Mesodermal cell (in vitro differentiated cells): Measurements from ENCODE around the gene PRCP. TPM values are rescaled to one million over a fixed set of nuclear protein-coding genes. Genes with fewer than 3 reads are reported as not detected.
"Not testable (repeated sequence)": the region's sequence is repeated elsewhere in the genome, so short reads cannot be mapped to it uniquely, and the experiment has no call there.

Experiments used
- H3K27ac ChIP-seq: 2 replicates; pipeline ENCODE4 v1.7.0; 2013; ENCODE audit warnings: mild to moderate bottlenecking, low read depth, low read length, moderate library complexity; ENCODE audit not compliant: severe bottlenecking
- H3K36me3 ChIP-seq: 2 replicates; pipeline ENCODE4 v1.7.1; 2013; ENCODE audit warnings: mild to moderate bottlenecking, low read length, moderate library complexity; ENCODE audit not compliant: control insufficient read depth, insufficient read depth
- H3K4me1 ChIP-seq: one replicate; pipeline ENCODE4 v1.7.1; 2013; ENCODE audit warnings: mild to moderate bottlenecking, low read length; ENCODE audit not compliant: insufficient read depth, control insufficient read depth, poor library complexity, severe bottlenecking
- H3K4me3 ChIP-seq: 2 replicates; pipeline ENCODE4 v1.7.0; 2013; ENCODE audit warnings: low read length, control low read depth, mild to moderate bottlenecking; ENCODE audit not compliant: insufficient read depth, poor library complexity, severe bottlenecking; ENCODE audit errors: extremely low read depth
- H3K9me3 ChIP-seq: 2 replicates; pipeline ENCODE4 v1.7.1; 2013; ENCODE audit warnings: mild to moderate bottlenecking, low read length, moderate library complexity; ENCODE audit not compliant: control insufficient read depth
- WGBS, 2 experiments: methylation state at CpG; one replicate each; pipeline ENCODE4 v1.1.5; 2013; ENCODE audit warnings: missing lambda C conversion rate in 2 of 2; ENCODE audit not compliant: insufficient coverage in 2 of 2; 5-methylcytosine and 5-hydroxymethylcytosine counted together
- polyA plus RNA-seq, 2 experiments: library from polyadenylated mRNA; stranded (reverse); fragments of 50-300 nt; gene quantifications; one replicate each; pipeline ENCODE4 v1.2.3, GENCODE V29; 2013

Gene PRCP
- polyA plus RNA-seq (2013, experiment 1 of 2) = 151 TPM
- 141 TPM for polyA plus RNA-seq (2013, experiment 2 of 2)

DNA sequence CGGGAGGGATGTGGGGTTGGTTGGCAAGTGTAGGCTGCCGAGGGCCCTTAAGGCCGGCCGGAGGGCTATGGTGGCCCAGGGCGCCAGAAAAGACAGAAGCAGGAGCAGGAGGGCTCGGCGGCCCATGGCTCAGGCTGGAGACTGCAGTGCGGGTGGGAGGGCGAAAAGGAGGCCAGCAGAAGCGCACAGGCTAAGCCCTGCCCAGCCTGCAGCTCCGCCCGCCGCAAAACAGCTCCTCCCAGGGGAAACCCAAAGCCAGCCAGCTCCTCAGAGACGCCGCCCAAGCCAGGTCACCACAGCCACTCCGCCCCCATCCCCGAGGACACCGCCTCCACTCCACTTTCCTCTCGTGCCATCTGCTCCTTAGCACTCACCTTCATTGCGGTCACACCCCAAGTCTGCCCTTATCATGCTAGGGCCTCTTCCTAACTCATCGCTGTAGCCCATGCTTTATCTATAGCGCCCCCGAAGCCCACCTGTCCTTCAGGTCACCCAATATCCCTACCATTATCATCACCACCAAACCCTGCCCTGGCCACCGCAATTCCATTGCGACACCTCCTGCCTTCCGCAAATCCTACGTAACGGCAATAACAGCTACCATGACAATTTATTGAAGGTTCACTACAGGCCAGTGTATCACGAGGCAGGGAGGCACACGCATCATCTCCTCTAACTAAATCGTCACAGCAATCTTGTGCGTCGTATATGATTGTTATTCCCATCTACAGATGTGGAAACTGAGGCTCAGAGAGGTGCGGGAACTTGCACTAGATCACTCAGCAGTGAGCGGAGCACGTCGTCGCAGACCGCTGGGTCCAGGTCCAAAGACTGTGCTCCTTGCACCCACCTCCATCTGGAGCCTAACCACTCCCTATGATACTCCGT is at the start of gene PRCP:
Gene PRCP, minus strand, starts transcription at position 154 of the 888 bp plus-strand sequence. Its CDS starts 28 bp downstream, at position 126.
- Histone ChIP-seq H3K4me1 (no peaks in the 10 kb centered on the region), H3K27ac (peak within 1 kb of the TSS; percentile 60), H3K4me3 (peak within 1 kb of the TSS; percentile 71), H3K36me3 (no peaks in the 10 kb centered on the region), H3K9me3 (no peaks in the 10 kb centered on the region)
- 0 to 1% methylated on average over 33 to 38 of the region's 40 CpGs for WGBS, 2 experiments

DNA sequence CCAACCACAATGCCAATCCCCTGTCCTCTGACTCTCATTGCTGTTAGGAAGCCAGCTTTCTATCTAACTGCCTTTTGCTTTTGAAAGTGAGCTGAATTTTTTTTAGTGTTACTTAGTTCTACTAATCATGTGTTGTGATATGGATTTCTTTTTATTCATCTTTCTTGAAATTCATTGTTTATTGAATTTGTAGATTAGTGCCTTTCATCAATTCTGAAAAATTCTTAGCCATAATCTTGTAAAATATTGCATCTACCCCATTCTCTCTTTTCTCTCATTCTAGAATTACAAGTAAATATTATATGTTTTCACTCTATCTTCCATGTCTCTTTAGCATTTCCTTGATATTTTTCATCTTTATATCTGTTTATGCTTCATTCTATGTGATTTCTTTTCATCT is 49.1 kb upstream of the PRCP start:
- H3K36me3 ChIP-seq = no peaks in the 10 kb centered on the region
- no peaks in the 10 kb centered on the region for H3K9me3 ChIP-seq
- H3K27ac ChIP-seq = no peak overlapping the region
- no peak overlapping the region for H3K4me3 ChIP-seq
- H3K4me1 ChIP-seq = no peaks in the 10 kb centered on the region

DNA sequence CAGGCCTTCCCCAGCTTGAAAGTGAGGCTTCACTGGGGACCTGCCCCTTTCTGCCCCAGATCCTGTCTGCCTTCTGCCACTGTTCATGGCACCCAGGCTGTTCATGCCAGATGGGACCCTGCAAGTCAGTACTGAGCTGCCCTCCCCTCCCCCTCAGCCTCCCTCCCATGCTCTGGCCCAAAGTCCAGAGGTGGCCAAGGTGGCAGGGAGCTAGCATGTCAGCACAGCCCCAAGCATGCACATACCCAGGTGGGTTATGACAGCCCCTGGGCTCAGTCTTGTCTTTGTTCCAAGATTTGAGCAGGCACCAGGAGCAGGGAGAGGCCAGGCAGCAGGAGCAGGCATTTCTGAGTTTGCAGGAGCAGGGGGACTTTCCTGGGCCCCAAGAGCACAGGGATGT is 45.5 kb upstream of the PRCP start:
- H3K36me3 ChIP-seq = no peaks in the 10 kb centered on the region
- no peak overlapping the region for H3K27ac ChIP-seq
- no peaks in the 10 kb centered on the region for H3K4me1 ChIP-seq
- no peaks in the 10 kb centered on the region for H3K9me3 ChIP-seq
- no peak overlapping the region for H3K4me3 ChIP-seq

DNA sequence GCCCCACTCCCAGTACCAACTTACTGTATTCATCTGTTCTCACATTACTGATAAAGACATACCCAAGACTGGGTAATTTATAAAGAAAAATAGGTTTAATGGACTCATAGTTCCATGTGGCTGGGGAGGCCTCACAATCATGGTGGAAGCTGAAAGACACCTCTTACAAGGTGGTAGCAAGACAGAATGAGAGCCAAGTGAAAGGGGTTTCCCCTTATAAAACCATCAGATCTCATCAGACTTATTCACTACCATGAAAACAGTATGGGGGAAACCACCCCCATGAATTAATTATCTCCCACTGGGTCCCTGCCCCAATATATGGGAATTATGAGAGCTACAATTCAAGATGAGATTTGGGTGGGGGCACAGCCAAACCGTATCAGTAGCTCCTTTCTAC is 44.8 kb upstream of the PRCP start:
- H3K4me3 ChIP-seq, H3K4me1 ChIP-seq, H3K9me3 ChIP-seq, H3K27ac ChIP-seq, H3K36me3 ChIP-seq: not testable (repeated sequence)
- 75 to 100% methylated on average over 1 of the region's 1 CpG for WGBS, 2 experiments

DNA sequence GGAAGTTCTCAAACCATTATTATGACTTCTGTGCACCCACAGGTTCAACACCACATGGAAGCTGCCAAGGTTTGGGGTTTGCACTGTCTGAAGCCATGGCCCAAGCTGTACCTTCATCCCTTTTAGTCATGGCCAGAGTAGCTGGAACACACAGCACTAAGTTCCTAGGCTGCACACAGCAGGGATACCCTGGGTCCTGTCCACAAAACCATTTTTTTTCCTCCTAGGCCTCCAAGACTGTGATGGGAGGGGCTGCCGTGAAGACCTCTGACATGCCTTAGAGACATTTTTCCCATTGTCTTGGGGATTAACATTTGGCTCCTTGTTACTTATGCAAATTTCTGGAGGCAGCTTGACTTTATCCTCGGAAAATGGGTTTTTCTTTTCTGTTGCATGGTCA is 44.0 kb upstream of the PRCP start:
- Histone ChIP-seq H3K4me3 (no peak overlapping the region), H3K4me1 (no peaks in the 10 kb centered on the region), H3K36me3 (no peaks in the 10 kb centered on the region), H3K9me3 (no peaks in the 10 kb centered on the region), H3K27ac (no peak overlapping the region)
- WGBS, 2 experiments = 90% methylated on average over 2 of the region's 2 CpGs; no CpG with 5 or more reads in 1 of the 2 experiments

DNA sequence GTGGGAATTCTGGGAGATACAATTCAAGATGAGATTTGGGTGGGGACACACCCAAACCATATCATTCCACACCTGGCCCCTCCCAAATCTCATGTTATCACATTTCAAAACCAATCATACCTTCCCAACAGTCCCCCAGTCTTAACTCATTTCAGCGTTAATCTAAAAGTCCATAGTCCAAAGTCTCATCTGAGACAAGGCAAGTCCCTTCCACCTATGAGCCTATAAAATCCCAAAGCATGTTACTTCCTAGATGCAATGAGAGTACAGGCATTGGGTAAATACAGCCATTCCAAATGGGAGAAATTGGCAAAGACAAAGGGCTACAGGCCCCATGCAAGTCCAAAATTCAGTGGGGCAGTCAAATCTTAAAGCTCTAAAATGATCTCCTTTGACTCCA is 43.2 kb upstream of the PRCP start:
- H3K4me1 ChIP-seq, H3K4me3 ChIP-seq, H3K36me3 ChIP-seq, H3K27ac ChIP-seq, H3K9me3 ChIP-seq: not testable (repeated sequence)
- 100% methylated on average over 1 of the region's 1 CpG for WGBS, 2 experiments

DNA sequence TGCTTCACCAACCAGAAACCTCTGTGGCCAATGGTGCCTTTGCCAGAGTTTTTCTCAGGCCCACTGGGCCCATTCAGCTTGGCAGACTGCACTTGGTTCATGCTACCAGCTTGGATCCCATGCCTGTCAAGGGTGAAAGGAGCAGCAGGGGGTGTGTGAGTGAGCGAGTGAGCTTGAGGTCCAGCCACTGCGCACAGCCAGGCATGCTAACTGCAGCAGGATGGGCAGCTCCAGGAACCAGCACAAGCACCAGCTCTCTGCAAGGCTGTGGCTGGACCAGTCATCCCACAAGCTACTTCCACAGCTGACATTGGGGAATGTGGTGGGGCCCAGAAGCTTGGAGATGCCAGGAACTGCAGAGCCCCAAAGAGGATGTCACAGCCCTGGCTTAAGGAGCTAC is 42.1 kb upstream of the PRCP start:
- WGBS, 2 experiments = 80 to 94% methylated on average over 1 to 2 of the region's 2 CpGs
- Histone ChIP-seq H3K36me3 (no peaks in the 10 kb centered on the region), H3K4me1 (no peaks in the 10 kb centered on the region), H3K9me3 (no peaks in the 10 kb centered on the region), H3K4me3 (no peak overlapping the region), H3K27ac (no peak overlapping the region)

DNA sequence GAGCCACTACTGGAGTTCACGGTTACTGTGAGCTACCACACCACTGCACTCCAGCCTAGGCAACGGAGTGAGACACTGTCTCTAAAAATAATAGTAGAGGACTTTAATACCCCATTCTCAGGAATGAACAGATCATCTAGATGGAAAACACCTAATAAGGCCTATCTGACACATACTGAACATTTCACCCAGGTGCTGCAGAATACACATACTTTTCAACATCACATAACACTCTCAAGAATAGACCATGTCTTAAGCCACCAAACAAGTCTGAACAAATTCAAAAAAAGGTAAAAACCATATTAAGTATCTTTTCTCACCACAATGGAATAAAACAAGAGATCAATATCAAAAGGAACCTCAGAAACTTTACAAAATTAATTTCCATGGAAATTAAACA is 39.2 kb upstream of the PRCP start:
- H3K9me3 ChIP-seq = no peaks in the 10 kb centered on the region

DNA sequence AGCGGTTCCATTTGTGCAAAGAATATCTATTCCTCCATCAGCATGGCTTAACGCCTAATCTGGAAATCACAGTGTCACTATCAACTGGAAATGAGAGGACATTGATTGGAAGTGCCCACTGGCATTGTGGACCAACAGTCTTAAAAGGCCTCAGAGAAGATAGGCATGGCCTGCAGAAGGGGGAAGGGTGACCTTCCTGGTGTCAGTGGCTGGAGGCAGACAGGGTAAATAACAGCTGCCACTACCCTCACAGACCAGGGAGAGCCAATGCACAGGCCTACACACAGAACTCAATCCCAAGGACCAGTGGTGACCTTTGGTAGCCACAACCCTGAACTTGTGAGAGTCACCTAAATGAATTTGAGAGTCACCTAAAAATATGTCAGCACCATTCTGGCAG is 37.3 kb upstream of the PRCP start:
- Histone ChIP-seq H3K4me3 (no peak overlapping the region), H3K9me3 (no peaks in the 10 kb centered on the region), H3K4me1 (no peaks in the 10 kb centered on the region), H3K36me3 (peaks cover 18% of the 10 kb centered on the region), H3K27ac (no peak overlapping the region)
- WGBS, 2 experiments = 94 to 100% methylated on average over 1 to 2 of the region's 2 CpGs

More for the DNA sequence above, 39.2 kb upstream of the PRCP start:
- H3K27ac ChIP-seq = no peak overlapping the region
- no peak overlapping the region for H3K4me3 ChIP-seq
- H3K4me1 ChIP-seq = no peaks in the 10 kb centered on the region
- peaks cover 10% of the 10 kb centered on the region for H3K36me3 ChIP-seq
- WGBS, 2 experiments = 100% methylated on average over 1 of the region's 2 CpGs; no CpG with 5 or more reads in 1 of the 2 experiments

DNA sequence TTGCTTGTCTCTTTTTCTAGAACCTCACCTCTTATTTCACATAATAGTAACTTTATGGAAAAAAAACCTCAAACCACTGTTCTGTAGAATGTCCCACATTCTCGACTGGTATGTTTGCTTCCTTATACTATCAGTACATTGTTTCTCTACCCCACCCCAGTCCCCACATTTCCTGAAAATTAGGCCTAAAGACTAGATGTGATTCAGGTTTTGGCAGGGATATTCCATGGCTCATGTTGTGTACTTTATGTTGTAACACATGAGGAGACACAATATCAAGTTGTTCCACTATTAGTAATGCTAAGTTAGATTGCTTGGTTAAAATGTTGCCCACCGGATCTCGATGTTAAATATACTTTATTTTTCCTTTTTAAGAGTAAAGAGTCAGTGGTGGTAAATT is 36.0 kb upstream of the PRCP start:
- Histone ChIP-seq H3K27ac (no peak overlapping the region), H3K36me3 (peaks cover 31% of the 10 kb centered on the region), H3K4me1 (no peaks in the 10 kb centered on the region), H3K4me3 (no peak overlapping the region), H3K9me3 (no peaks in the 10 kb centered on the region)
- WGBS, 2 experiments = 80 to 86% methylated on average over 1 of the region's 3 CpGs

DNA sequence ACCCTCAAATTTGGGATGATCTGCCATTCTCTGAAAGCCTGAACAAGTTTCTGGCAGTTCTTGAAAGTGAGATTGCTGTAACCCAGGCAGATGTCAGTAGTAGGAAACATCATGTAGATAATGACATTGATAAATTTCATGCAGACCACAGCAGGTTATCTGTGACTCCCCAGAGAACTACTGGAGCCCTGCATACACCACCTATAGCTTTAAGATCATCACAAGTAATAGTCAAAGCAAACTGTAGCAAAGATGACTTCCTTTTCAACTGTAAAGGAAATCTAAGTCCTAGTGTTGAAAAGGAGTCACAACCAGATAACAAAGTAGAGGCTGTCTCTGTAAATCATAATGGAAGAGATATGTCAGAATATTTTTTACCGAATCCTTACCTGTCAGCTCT is 32.3 kb upstream of the PRCP start:
- no peaks in the 10 kb centered on the region for H3K4me1 ChIP-seq
- H3K4me3 ChIP-seq = no peak overlapping the region
- H3K27ac ChIP-seq = no peak overlapping the region
- H3K36me3 ChIP-seq = peaks cover 41% of the 10 kb centered on the region
- no CpG with 5 or more reads among the region's 1 CpG for WGBS, 2 experiments
- no peaks in the 10 kb centered on the region for H3K9me3 ChIP-seq
